ENCODE measurements around the gene IL17RD. TPM values are rescaled to one million over a fixed set of nuclear protein-coding genes. Genes with fewer than 3 reads are reported as not detected.

The IL17RD gene
- total RNA-seq, 1 donor from 2014 or later, result 0.09 TPM

GRCh38 chr3:57062101-57062631 is 103.0 kb downstream of the IL17RD start:
- no peak for DNase-seq (ENCODE audit: low spot score)
- intact Hi-C loops (cut with micrococcal nuclease), result no loop called here
- Mint-ChIP-seq H3K4me1 (ENCODE audit: low read depth) (peaks cover 3% of the 10 kb centered on the region), H3K36me3 (ENCODE audit: low read depth) (no peaks in the 10 kb centered on the region), H3K27me3 (ENCODE audit: low read depth) (no peaks in the 10 kb centered on the region), H3K4me3 (ENCODE audit: low read depth) (no peak overlapping the region), H3K9me3 (no peaks in the 10 kb centered on the region), H3K27ac (no peak overlapping the region)

GRCh38 chr3:57061556-57061955 is 103.6 kb downstream of the IL17RD start:
- Mint-ChIP-seq H3K27ac (no peak overlapping the region), H3K9me3 (no peaks in the 10 kb centered on the region), H3K4me3 (ENCODE audit: low read depth) (no peak overlapping the region), H3K36me3 (ENCODE audit: low read depth) (no peaks in the 10 kb centered on the region), H3K27me3 (ENCODE audit: low read depth) (no peaks in the 10 kb centered on the region), H3K4me1 (ENCODE audit: low read depth) (peaks cover 3% of the 10 kb centered on the region)
- no peak for DNase-seq (ENCODE audit: low spot score)
- intact Hi-C loops (cut with micrococcal nuclease), result no loop called here

GRCh38 chr3:57060089-57060821 is 104.9 kb downstream of the IL17RD start, which contains the start of gene SPATA12:
SPATA12 (plus strand) TSS chr3:57060664; CDS start chr3:57073695, 13,031 bp downstream.
- no peaks in the 10 kb centered on the region for H3K27me3 Mint-ChIP-seq (ENCODE audit: low read depth)
- no peaks in the 10 kb centered on the region for H3K36me3 Mint-ChIP-seq (ENCODE audit: low read depth)
- no peaks in the 10 kb centered on the region for H3K9me3 Mint-ChIP-seq
- intact Hi-C loops (cut with micrococcal nuclease), result no loop called here
- no peak for DNase-seq (ENCODE audit: low spot score)
- H3K27ac Mint-ChIP-seq, result no peak within 1 kb of the TSS
- no peak within 1 kb of the TSS for H3K4me3 Mint-ChIP-seq (ENCODE audit: low read depth)
- H3K4me1 Mint-ChIP-seq (ENCODE audit: low read depth), result peaks cover 5% of the 10 kb centered on the region

- Mint-ChIP-seq H3K27me3 (ENCODE audit: low read depth) (no peaks in the 10 kb centered on the region), H3K4me3 (ENCODE audit: low read depth) (no peak overlapping the region), H3K4me1 (ENCODE audit: low read depth) (peaks cover 5% of the 10 kb centered on the region), H3K27ac (no peak overlapping the region), H3K9me3 (no peaks in the 10 kb centered on the region), H3K36me3 (ENCODE audit: low read depth) (no peaks in the 10 kb centered on the region)
- DNase-seq (ENCODE audit: low spot score), result no peak
- intact Hi-C loops (cut with micrococcal nuclease), result no loop called here
These were observed 105.7 kb downstream of the IL17RD start for GRCh38 chr3:57059411-57059810.

- intact Hi-C loops (cut with micrococcal nuclease), result no loop called here
These were observed 107.8 kb downstream of the IL17RD start for GRCh38 chr3:57057351-57057750.

GRCh38 chr3:57053122-57053521 is 112.0 kb downstream of the IL17RD start:
- Mint-ChIP-seq H3K9me3 (no peaks in the 10 kb centered on the region), H3K4me1 (ENCODE audit: low read depth) (peaks cover 5% of the 10 kb centered on the region), H3K4me3 (ENCODE audit: low read depth) (no peak overlapping the region), H3K27ac (no peak overlapping the region), H3K27me3 (ENCODE audit: low read depth) (peaks cover 1% of the 10 kb centered on the region), H3K36me3 (ENCODE audit: low read depth) (no peaks in the 10 kb centered on the region)
- intact Hi-C loops (cut with micrococcal nuclease), result no loop called here
- no peak for DNase-seq (ENCODE audit: low spot score)

More at GRCh38 chr3:57057351-57057750, 107.8 kb downstream of the IL17RD start:
- H3K9me3 Mint-ChIP-seq, result no peaks in the 10 kb centered on the region
- no peak overlapping the region for H3K4me3 Mint-ChIP-seq (ENCODE audit: low read depth)
- H3K27ac Mint-ChIP-seq, result no peak overlapping the region
- no peaks in the 10 kb centered on the region for H3K27me3 Mint-ChIP-seq (ENCODE audit: low read depth)
- no peak for DNase-seq (ENCODE audit: low spot score)
- H3K4me1 Mint-ChIP-seq (ENCODE audit: low read depth), result peaks cover 5% of the 10 kb centered on the region
- H3K36me3 Mint-ChIP-seq (ENCODE audit: low read depth), result no peaks in the 10 kb centered on the region

- Mint-ChIP-seq H3K4me1 (ENCODE audit: low read depth) (peaks cover 5% of the 10 kb centered on the region), H3K27ac (no peak overlapping the region), H3K27me3 (ENCODE audit: low read depth) (peaks cover 5% of the 10 kb centered on the region), H3K36me3 (ENCODE audit: low read depth) (no peaks in the 10 kb centered on the region), H3K9me3 (no peaks in the 10 kb centered on the region), H3K4me3 (ENCODE audit: low read depth) (no peak overlapping the region)
- intact Hi-C loops (cut with micrococcal nuclease), result no loop called here
- no peak for DNase-seq (ENCODE audit: low spot score)
These were observed 112.5 kb downstream of the IL17RD start for GRCh38 chr3:57052662-57053061.

- Mint-ChIP-seq H3K27ac (no peak overlapping the region), H3K36me3 (ENCODE audit: low read depth) (no peaks in the 10 kb centered on the region), H3K27me3 (ENCODE audit: low read depth) (peaks cover 10% of the 10 kb centered on the region), H3K4me1 (ENCODE audit: low read depth) (no peaks in the 10 kb centered on the region), H3K9me3 (no peaks in the 10 kb centered on the region), H3K4me3 (ENCODE audit: low read depth) (no peak overlapping the region)
- DNase-seq (ENCODE audit: low spot score), result no peak
- intact Hi-C loops (cut with micrococcal nuclease), result no loop called here
These were observed 116.4 kb downstream of the IL17RD start for GRCh38 chr3:57048728-57049127.

GRCh38 chr3:57048052-57048671 is 117.0 kb downstream of the IL17RD start:
- Mint-ChIP-seq H3K4me1 (ENCODE audit: low read depth) (no peaks in the 10 kb centered on the region), H3K9me3 (no peaks in the 10 kb centered on the region), H3K4me3 (ENCODE audit: low read depth) (no peak overlapping the region), H3K36me3 (ENCODE audit: low read depth) (no peaks in the 10 kb centered on the region), H3K27ac (no peak overlapping the region), H3K27me3 (ENCODE audit: low read depth) (peaks cover 10% of the 10 kb centered on the region)
- intact Hi-C loops (cut with micrococcal nuclease), result no loop called here
- DNase-seq (ENCODE audit: low spot score), result no peak

- H3K4me1 Mint-ChIP-seq (ENCODE audit: low read depth), result no peaks in the 10 kb centered on the region
- peaks cover 10% of the 10 kb centered on the region for H3K27me3 Mint-ChIP-seq (ENCODE audit: low read depth)
- no peaks in the 10 kb centered on the region for H3K9me3 Mint-ChIP-seq
- intact Hi-C loops (cut with micrococcal nuclease), result no loop called here
- no peak overlapping the region for H3K4me3 Mint-ChIP-seq (ENCODE audit: low read depth)
- H3K36me3 Mint-ChIP-seq (ENCODE audit: low read depth), result no peaks in the 10 kb centered on the region
- no peak overlapping the region for H3K27ac Mint-ChIP-seq
- no peak for DNase-seq (ENCODE audit: low spot score)
These were observed 118.9 kb downstream of the IL17RD start for GRCh38 chr3:57046101-57046765.

- Mint-ChIP-seq H3K9me3 (no peaks in the 10 kb centered on the region), H3K4me3 (ENCODE audit: low read depth) (no peak overlapping the region), H3K36me3 (ENCODE audit: low read depth) (no peaks in the 10 kb centered on the region), H3K27ac (no peak overlapping the region), H3K27me3 (ENCODE audit: low read depth) (peaks cover 14% of the 10 kb centered on the region), H3K4me1 (ENCODE audit: low read depth) (peaks cover 2% of the 10 kb centered on the region)
- DNase-seq (ENCODE audit: low spot score), result no peak
- intact Hi-C loops (cut with micrococcal nuclease), result no loop called here
These were observed 121.6 kb downstream of the IL17RD start for GRCh38 chr3:57043518-57043917.

- DNase-seq (ENCODE audit: low spot score), result no peak
- H3K4me1 Mint-ChIP-seq (ENCODE audit: low read depth), result peaks cover 2% of the 10 kb centered on the region
These were observed 123.5 kb downstream of the IL17RD start for GRCh38 chr3:57041674-57042073.

More at GRCh38 chr3:57041674-57042073, 123.5 kb downstream of the IL17RD start:
- Mint-ChIP-seq H3K36me3 (ENCODE audit: low read depth) (no peaks in the 10 kb centered on the region), H3K27ac (no peak overlapping the region), H3K27me3 (ENCODE audit: low read depth) (peaks cover 4% of the 10 kb centered on the region), H3K9me3 (no peaks in the 10 kb centered on the region), H3K4me3 (ENCODE audit: low read depth) (no peak overlapping the region)
- intact Hi-C loops (cut with micrococcal nuclease), result no loop called here

Data from activated T-helper 2 cell treated with anti-CD3 and anti-CD28 coated beads, Interferon-gamma antibody, Interleukin-2, Interleukin-4, amounts not matched to agents 10 μg/mL and 5 μg/mL and 100 μg/mL, durations not matched to agents 14 hours and 24 hours and 36 hours (primary cell).